GM18858 (cell line): Measurements from ENCODE around the gene DLK2.

Experiments used
- ATAC-seq: cut with Tn5 transposase; IDR thresholded peaks from one replicate; pipeline ENCODE4 v1.9.1; 2021; ENCODE audit not compliant: unreplicated experiment

DLK2 gene

DNA sequence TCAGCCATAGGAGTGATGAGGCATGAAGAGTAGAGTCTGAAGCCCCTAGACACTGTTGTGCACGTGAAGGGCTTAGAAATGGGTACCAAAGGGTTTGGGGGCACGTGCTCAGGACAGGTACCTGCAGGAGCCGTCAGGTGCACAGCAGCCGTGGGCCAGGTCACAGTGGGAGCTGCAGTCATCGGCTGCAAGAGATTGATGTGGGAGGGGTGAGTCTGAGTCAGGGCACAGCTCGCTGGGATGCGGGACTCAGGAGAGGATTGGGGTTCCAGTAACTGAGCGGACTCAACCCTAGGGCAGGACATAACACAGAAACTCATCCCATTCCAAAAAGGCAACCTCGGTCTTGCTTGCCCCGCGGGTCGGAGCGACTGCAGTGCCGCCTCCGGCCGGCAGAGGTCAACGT is 1.1 kb downstream of the DLK2 start:
- ATAC-seq: no peak

- ATAC-seq: no peak
Observed at GRCh38 chr6:43453831-43454230, 1.5 kb downstream of the DLK2 start.

DNA sequence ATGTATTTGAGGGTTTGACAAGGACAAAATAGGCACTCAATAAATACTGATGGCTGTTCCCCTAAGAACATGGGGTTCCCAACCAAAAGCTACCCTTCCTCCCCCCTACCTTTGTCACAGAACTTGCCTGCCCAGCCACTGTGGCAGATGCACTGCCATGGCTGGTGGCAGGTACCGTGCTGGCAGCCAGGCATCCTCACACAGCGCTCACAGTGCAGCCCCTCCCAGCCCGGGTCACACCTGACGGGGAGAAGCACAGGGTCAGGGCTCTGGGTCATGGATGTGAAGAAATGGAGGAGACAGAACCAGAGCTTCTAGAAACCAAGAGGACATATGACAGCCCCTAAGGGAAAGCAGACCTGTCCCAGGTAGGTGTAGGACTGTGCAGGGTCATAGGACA is 2.5 kb downstream of the DLK2 start:
- no peak for ATAC-seq

DNA sequence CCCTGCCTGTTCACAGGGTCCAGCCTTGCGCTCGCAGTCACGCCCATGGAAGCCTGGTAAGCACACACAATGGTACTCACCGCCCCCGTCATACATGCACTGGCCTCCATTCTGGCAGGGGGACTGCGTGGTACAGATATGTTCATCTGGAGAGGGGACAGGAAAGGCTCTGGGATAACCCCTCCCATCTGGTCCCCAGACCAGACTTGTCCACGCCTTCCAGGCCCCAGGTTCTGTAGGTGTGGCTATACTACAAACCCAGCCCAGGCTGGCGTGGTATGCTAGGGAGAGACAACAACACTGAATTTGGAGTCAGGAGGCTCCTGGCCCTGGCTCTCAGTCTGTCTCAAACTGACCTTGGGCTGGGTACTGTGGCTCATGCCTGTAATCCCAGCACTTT is 3.4 kb downstream of the DLK2 start:
- no peak for ATAC-seq

GRCh38 chr6:43451348-43451747 is 4.0 kb downstream of the DLK2 start:
- no peak for ATAC-seq

- no peak for ATAC-seq
Observed at GRCh38 chr6:43450699-43451131, 4.6 kb downstream of the DLK2 start.

DNA sequence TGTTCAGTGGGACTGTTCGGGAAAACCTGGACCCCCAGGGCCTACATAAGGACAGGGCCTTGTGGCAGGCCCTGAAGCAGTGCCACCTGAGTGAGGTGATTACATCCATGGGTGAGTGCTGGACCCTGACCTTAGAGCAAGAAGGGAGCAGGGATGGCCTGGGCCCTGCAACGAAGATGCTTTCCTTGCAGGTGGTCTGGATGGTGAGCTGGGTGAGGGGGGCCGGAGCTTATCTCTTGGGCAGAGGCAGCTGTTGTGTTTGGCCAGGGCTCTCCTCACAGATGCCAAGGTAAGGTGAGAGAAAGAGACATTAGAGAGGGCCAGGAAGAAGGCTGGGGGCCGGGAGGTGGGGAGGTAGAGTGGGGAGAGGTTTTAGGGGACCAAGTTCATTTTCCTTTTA is 6.4 kb downstream of the DLK2 start:
- ATAC-seq: no peak

- no peak for ATAC-seq
Observed at GRCh38 chr6:43447604-43448003, 7.7 kb downstream of the DLK2 start.

GRCh38 chr6:43445576-43445975 is 9.8 kb downstream of the DLK2 start:
- ATAC-seq: no peak

DNA sequence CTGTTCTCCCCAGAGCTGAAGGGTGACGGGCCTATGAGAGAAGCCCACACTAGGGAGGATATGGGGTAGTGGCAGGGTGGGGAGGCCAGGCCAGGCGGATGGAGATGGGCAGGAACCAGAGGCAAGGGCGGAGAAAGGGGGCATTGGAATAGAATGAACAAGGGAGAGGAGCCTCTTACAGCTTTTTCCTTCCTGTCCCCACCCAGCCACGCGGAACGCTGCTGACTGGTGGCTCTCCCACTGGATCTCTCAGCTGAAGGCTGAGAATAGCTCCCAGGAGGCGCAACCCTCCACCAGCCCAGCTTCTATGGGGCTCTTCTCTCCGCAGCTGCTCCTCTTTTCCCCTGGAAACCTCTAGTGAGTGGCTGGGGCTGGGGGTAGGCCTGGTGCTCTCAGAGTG is 10.8 kb downstream of the DLK2 start:
- ATAC-seq: no peak

GRCh38 chr6:43444036-43444435 is 11.3 kb downstream of the DLK2 start:
- ATAC-seq: no peak

DNA sequence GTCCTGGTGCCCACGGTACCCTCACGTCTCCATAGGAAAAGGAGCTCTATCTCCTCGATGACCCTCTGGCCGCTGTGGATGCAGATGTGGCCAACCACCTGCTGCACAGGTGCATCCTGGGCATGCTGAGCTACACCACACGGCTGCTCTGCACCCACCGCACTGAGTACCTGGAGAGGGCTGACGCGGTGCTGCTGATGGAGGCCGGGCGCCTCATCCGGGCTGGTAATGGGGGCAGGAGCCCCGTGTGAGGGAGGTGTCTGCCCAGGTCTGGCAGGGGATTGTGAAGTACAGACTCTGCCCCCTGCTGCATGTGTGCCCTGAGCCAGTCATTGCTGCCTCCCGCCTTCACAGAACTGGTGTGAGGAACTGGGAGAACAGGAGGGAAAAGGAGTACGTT is 12.4 kb downstream of the DLK2 start:
- ATAC-seq: no peak

DNA sequence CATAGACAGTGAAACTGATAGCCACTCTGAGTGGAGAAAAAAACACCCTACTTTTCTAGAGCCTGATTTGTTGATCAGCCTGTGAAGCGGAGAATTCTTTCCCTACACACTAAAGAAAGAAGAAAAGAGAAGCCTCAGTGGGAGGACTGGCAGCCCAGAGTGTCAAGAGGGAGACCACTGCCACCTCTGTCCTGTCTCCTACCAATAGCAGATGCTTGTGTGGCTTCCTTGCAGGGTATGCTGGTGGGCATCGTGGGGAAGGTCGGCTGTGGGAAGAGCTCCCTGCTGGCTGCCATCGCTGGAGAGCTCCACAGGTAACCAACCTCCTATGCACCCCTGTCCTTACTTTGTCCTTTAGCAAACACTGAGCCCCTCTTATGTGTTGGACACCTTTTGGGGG is 17.6 kb downstream of the DLK2 start:
- no peak for ATAC-seq

- ATAC-seq: no peak
Observed at GRCh38 chr6:43436577-43437282, 18.6 kb downstream of the DLK2 start.

DNA sequence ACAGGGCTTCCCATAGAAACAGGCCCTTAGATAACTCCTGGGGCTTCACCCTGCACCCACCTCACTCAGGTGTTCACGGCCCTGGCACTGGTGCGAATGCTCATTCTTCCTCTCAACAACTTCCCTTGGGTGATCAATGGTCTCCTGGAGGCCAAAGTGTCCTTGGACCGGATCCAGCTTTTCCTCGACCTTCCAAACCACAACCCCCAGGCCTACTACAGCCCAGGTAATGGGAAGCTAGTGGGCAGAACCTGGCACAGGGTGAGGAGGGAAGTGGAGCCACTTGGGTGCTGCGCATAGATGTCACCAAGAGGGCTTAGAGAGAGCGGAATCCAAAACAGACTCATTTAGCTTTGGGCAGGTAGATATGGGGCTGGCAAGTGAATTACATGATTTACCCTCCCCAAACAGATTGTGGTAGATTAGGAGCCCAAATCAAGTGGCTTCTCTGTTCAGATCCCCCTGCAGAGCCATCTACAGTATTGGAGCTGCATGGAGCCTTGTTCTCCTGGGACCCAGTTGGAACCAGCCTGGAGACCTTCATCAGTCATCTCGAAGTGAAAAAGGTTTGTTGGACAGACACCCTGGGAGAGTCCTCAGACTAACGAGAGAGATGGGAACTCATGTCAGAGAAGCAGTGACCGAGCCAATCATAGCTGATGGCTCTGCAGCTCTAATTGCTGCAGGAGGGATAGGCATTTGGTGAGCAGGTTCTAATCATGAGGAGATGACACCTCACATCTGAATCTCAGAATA is 19.5 kb downstream of the DLK2 start:
- ATAC-seq: no peak

DNA sequence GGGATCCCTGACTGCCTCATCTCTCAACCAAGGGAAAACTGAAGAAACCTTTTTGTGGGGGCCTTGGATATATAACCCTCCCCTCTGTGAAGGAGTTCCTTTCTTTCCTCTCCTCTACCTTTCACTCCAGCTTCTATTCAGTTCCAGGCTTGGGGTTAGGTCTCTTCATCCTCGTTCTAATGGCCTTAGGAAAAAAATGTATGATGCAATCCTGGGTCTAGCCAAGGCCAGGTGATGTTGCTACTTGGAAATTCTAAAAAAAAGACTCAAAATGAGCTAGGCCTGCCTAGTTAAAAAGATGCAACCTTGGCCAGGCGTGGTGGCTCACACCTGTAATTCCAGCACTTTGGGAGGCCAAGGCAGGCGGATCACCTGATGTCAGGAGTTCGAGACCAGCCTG is 20.4 kb downstream of the DLK2 start:
- no peak for ATAC-seq

DNA sequence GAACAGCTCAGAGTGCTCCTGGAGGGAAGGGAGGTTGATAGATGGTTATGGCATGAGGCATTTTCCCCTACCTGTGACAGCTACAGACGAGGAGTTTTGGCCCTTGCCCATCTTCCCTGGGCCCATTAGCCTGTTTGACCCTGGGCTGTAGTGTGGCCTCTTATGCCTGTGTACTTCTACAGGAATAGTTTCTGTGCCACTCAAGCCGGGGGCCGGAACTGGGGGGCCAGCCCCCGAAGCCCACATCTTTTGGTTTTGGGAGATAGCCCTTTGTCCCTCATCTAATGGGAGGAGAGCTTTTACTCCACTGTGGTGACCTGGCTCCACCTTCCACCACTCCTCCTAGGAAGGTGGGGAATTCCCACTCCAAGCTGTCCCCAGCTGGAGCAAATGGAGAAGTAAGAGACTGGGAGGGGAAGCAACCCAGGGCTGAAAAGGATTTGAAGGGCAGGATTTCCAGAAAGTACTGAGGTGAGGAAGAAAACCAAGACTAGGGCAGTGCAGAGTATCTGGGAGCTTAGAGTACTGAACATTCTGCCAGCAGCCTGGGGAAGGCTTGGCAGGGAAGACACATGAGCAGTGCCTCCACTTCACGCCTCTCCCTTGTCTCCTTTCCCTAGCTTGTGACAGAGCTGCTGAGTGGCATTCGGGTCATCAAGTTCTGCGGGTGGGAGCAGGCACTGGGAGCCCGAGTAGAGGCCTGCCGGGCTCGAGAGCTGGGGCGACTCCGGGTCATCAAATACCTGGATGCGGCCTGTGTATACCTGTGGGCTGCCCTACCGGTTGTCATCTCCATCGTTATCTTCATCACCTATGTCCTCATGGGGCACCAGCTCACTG is 21.1 kb downstream of the DLK2 start:
- ATAC-seq: no peak

DNA sequence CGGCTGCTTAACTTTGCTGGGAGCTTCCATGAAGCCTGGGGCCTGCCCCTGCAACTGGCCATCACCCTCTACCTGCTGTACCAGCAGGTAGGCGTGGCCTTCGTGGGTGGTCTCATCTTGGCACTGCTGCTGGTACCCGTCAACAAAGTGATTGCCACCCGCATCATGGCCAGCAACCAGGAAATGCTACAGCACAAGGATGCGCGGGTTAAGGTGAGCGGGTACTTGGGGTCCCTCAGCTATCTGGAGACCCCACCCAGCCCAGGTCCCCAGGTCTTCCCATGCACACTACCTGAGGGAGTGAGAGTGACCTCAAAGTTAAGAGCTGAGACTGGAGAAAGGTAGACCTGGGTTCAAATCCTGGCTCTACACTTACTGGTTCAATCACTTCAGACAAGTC is 22.2 kb downstream of the DLK2 start:
- no peak for ATAC-seq

GRCh38 chr6:43432009-43432945 is 23.1 kb downstream of the DLK2 start:
- ATAC-seq: no peak

- no peak for ATAC-seq
Observed at GRCh38 chr6:43428874-43429273, 26.5 kb downstream of the DLK2 start.

- ATAC-seq: no peak
Observed at GRCh38 chr6:43428112-43428570, 27.2 kb downstream of the DLK2 start.
